Measurements from ENCODE around the gene UQCRQ. TPM values are rescaled to one million over a fixed set of nuclear protein-coding genes. Genes with fewer than 3 reads are reported as not detected.

Gene UQCRQ
- total and polyA plus RNA-seq, 7 experiments from 2014 or later, result 101 to 584 (median 115) TPM

- H3K4me1 Mint-ChIP-seq, result peaks cover 0 to 18% (median 12%) of the 10 kb centered on the region in 7 donors
- no peaks in the 10 kb centered on the region for H3K9me3 ChIP-seq (ENCODE audit: control insufficient read depth in 2 of 3, low read length in 3 of 3)
- H3K36me3 ChIP-seq (ENCODE audit: control insufficient read depth in 2 of 3, insufficient read depth in 3 of 3, low read length in 3 of 3), result no peaks in the 10 kb centered on the region
- H3K9me3 Mint-ChIP-seq, result peaks cover 0 to 2% (median 0%) of the 10 kb centered on the region in 11 donors
- H3K4me3 Mint-ChIP-seq, result peak overlapping the region; percentile 57 to 85 (median 76)
- ATAC-seq, result no peak
- H3K36me3 Mint-ChIP-seq, result no peaks in the 10 kb centered on the region
- peaks cover 32 to 56% (median 40%) of the 10 kb centered on the region in 5 donors for H3K27me3 Mint-ChIP-seq
- no peak overlapping the region for H3K4me3 ChIP-seq (ENCODE audit: low read length)
- intact Hi-C loops (cut with micrococcal nuclease), result loop anchor here (2.0 to 5.0 kb wide), 3 partner anchors 36 to 1041 kb away; partner anchors contain the start of genes GDF9 (in 2 of the 2) and UQCRQ (in 2 of the 2)
- peak overlapping the region in 1 of 9 donors; percentile 63 for H3K27ac Mint-ChIP-seq
- H3K27ac ChIP-seq (ENCODE audit: low read depth, low read length), result no peak overlapping the region
- ChIA-PET POLR2A (no interaction called here), CTCF (no interaction called here)
- DNase-seq, result no peak
- H3K27me3 ChIP-seq (ENCODE audit: control insufficient read depth in 2 of 2, insufficient read depth in 2 of 2, low read length in 2 of 2), result peaks cover 0 to 5% of the 10 kb centered on the region in 2 donors
- no peaks in the 10 kb centered on the region for H3K4me1 ChIP-seq (ENCODE audit: control insufficient read depth in 2 of 2, insufficient read depth in 2 of 2, low read length in 2 of 2)
Measured at GRCh38 chr5:132831095-132831860, 35.2 kb upstream of the UQCRQ start.

GRCh38 chr5:132832612-132833011 lies 33.8 kb upstream of the UQCRQ start:
- ChIA-PET POLR2A (no interaction called here), CTCF (interaction anchor here (0.7 kb wide), 2 partner anchors 23 to 33 kb away, joined by 3 to 4 read pairs; no protein-coding TSS in a partner anchor)
- intact Hi-C loops (cut with micrococcal nuclease), result loop anchor here in 1 of 2 donors (5.0 kb wide), 2 partner anchors 35 to 1040 kb away; partner anchors contain the start of genes GDF9 and UQCRQ
- Mint-ChIP-seq H3K36me3 (no peaks in the 10 kb centered on the region), H3K4me3 (peak overlapping the region in 3 of 10 donors; percentile 33 to 67 (median 43)), H3K27me3 (peaks cover 18 to 43% (median 26%) of the 10 kb centered on the region in 5 donors), H3K9me3 (peaks cover 0 to 2% (median 0%) of the 10 kb centered on the region in 11 donors), H3K4me1 (peaks cover 0 to 18% (median 12%) of the 10 kb centered on the region in 7 donors), H3K27ac (no peak overlapping the region)
- DNase-seq (no peak), ATAC-seq (no peak)
- Histone ChIP-seq H3K9me3 (ENCODE audit: control insufficient read depth in 2 of 3, low read length in 3 of 3) (no peaks in the 10 kb centered on the region), H3K36me3 (ENCODE audit: control insufficient read depth in 2 of 3, insufficient read depth in 3 of 3, low read length in 3 of 3) (no peaks in the 10 kb centered on the region), H3K4me3 (ENCODE audit: low read length) (no peak overlapping the region), H3K27me3 (ENCODE audit: control insufficient read depth in 2 of 2, insufficient read depth in 2 of 2, low read length in 2 of 2) (peaks cover 0 to 3% of the 10 kb centered on the region in 2 donors), H3K4me1 (ENCODE audit: control insufficient read depth in 2 of 2, insufficient read depth in 2 of 2, low read length in 2 of 2) (no peaks in the 10 kb centered on the region), H3K27ac (ENCODE audit: low read depth, low read length) (no peak overlapping the region)

- Histone ChIP-seq H3K27me3 (ENCODE audit: control insufficient read depth in 2 of 2, insufficient read depth in 2 of 2, low read length in 2 of 2) (peaks cover 0 to 3% of the 10 kb centered on the region in 2 donors), H3K4me1 (ENCODE audit: control insufficient read depth in 2 of 2, insufficient read depth in 2 of 2, low read length in 2 of 2) (no peaks in the 10 kb centered on the region), H3K36me3 (ENCODE audit: control insufficient read depth in 2 of 3, insufficient read depth in 3 of 3, low read length in 3 of 3) (no peaks in the 10 kb centered on the region), H3K9me3 (ENCODE audit: control insufficient read depth in 2 of 3, low read length in 3 of 3) (no peaks in the 10 kb centered on the region), H3K4me3 (ENCODE audit: low read length) (no peak overlapping the region), H3K27ac (ENCODE audit: low read depth, low read length) (no peak overlapping the region)
- peaks cover 0 to 2% (median 0%) of the 10 kb centered on the region in 11 donors for H3K9me3 Mint-ChIP-seq
- no peak overlapping the region for H3K4me3 Mint-ChIP-seq
- intact Hi-C loops (cut with micrococcal nuclease), result loop anchor here in 1 of 2 donors (5.0 kb wide), 2 partner anchors 33 to 1038 kb away; partner anchors contain the start of genes GDF9 and UQCRQ
- ChIA-PET POLR2A (interaction anchor here (0.6 kb wide), 2 partner anchors 71 to 429 kb away, joined by 5 to 6 read pairs; no protein-coding TSS in a partner anchor), CTCF (interaction anchor here (0.6 to 2.2 kb wide), 2 partner anchors 10 to 482 kb away, joined by 3 to 5 read pairs; no protein-coding TSS in a partner anchor)
- no peak for DNase-seq
- peaks cover 14 to 30% (median 19%) of the 10 kb centered on the region in 5 donors for H3K27me3 Mint-ChIP-seq
- no peak for ATAC-seq
- H3K36me3 Mint-ChIP-seq, result no peaks in the 10 kb centered on the region
- H3K4me1 Mint-ChIP-seq, result peaks cover 0 to 17% (median 12%) of the 10 kb centered on the region in 7 donors
- H3K27ac Mint-ChIP-seq, result no peak overlapping the region
Measured at GRCh38 chr5:132834057-132834456, 32.4 kb upstream of the UQCRQ start.

- POLR2A ChIA-PET, result no interaction called here
- Histone ChIP-seq H3K9me3 (ENCODE audit: control insufficient read depth in 2 of 3, low read length in 3 of 3) (no peaks in the 10 kb centered on the region), H3K4me3 (ENCODE audit: low read length) (no peak overlapping the region), H3K27ac (ENCODE audit: low read depth, low read length) (no peak overlapping the region), H3K36me3 (ENCODE audit: control insufficient read depth in 2 of 3, insufficient read depth in 3 of 3, low read length in 3 of 3) (no peaks in the 10 kb centered on the region), H3K27me3 (ENCODE audit: control insufficient read depth in 2 of 2, insufficient read depth in 2 of 2, low read length in 2 of 2) (no peaks in the 10 kb centered on the region), H3K4me1 (ENCODE audit: control insufficient read depth in 2 of 2, insufficient read depth in 2 of 2, low read length in 2 of 2) (no peaks in the 10 kb centered on the region)
- H3K36me3 Mint-ChIP-seq, result no peaks in the 10 kb centered on the region
- peak overlapping the region in 1 of 9 donors; percentile 55 for H3K27ac Mint-ChIP-seq
- no peak overlapping the region for H3K4me3 Mint-ChIP-seq
- peaks cover 0 to 2% (median 0%) of the 10 kb centered on the region in 11 donors for H3K9me3 Mint-ChIP-seq
- ATAC-seq (no peak), DNase-seq (no peak)
- intact Hi-C loops (cut with micrococcal nuclease), result no loop called here
- peaks cover 0 to 7% (median 0%) of the 10 kb centered on the region in 7 donors for H3K4me1 Mint-ChIP-seq
- peaks cover 0 to 11% (median 5%) of the 10 kb centered on the region in 5 donors for H3K27me3 Mint-ChIP-seq
- CTCF ChIA-PET, result no interaction called here
Measured at GRCh38 chr5:132836852-132837251, 29.6 kb upstream of the UQCRQ start.

GRCh38 chr5:132837868-132838267 lies 28.6 kb upstream of the UQCRQ start:
- Histone ChIP-seq H3K36me3 (ENCODE audit: control insufficient read depth in 2 of 3, insufficient read depth in 3 of 3, low read length in 3 of 3) (no peaks in the 10 kb centered on the region), H3K27ac (ENCODE audit: low read depth, low read length) (no peak overlapping the region), H3K27me3 (ENCODE audit: control insufficient read depth in 2 of 2, insufficient read depth in 2 of 2, low read length in 2 of 2) (no peaks in the 10 kb centered on the region), H3K4me1 (ENCODE audit: control insufficient read depth in 2 of 2, insufficient read depth in 2 of 2, low read length in 2 of 2) (no peaks in the 10 kb centered on the region), H3K9me3 (ENCODE audit: control insufficient read depth in 2 of 3, low read length in 3 of 3) (no peaks in the 10 kb centered on the region), H3K4me3 (ENCODE audit: low read length) (no peak overlapping the region)
- ChIA-PET CTCF (no interaction called here), POLR2A (no interaction called here)
- H3K4me1 Mint-ChIP-seq, result peaks cover 0 to 3% (median 0%) of the 10 kb centered on the region in 7 donors
- no peak for ATAC-seq
- H3K27ac Mint-ChIP-seq, result no peak overlapping the region
- peaks cover 0 to 2% (median 0%) of the 10 kb centered on the region in 11 donors for H3K9me3 Mint-ChIP-seq
- H3K27me3 Mint-ChIP-seq, result peaks cover 0 to 7% (median under 1%) of the 10 kb centered on the region in 5 donors
- intact Hi-C loops (cut with micrococcal nuclease), result no loop called here
- H3K4me3 Mint-ChIP-seq, result no peak overlapping the region
- no peak for DNase-seq
- H3K36me3 Mint-ChIP-seq, result no peaks in the 10 kb centered on the region

- DNase-seq (no peak), ATAC-seq (no peak)
- POLR2A ChIA-PET, result no interaction called here
- Mint-ChIP-seq H3K27ac (no peak overlapping the region), H3K36me3 (no peaks in the 10 kb centered on the region), H3K9me3 (peaks cover 0 to 2% (median 0%) of the 10 kb centered on the region in 11 donors), H3K4me1 (peaks cover 0 to 3% (median 0%) of the 10 kb centered on the region in 7 donors), H3K4me3 (no peak overlapping the region), H3K27me3 (peaks cover 0 to 5% (median 0%) of the 10 kb centered on the region in 5 donors)
- Histone ChIP-seq H3K4me1 (ENCODE audit: control insufficient read depth in 2 of 2, insufficient read depth in 2 of 2, low read length in 2 of 2) (no peaks in the 10 kb centered on the region), H3K9me3 (ENCODE audit: control insufficient read depth in 2 of 3, low read length in 3 of 3) (no peaks in the 10 kb centered on the region), H3K4me3 (ENCODE audit: low read length) (no peak overlapping the region), H3K27ac (ENCODE audit: low read depth, low read length) (no peak overlapping the region), H3K27me3 (ENCODE audit: control insufficient read depth in 2 of 2, insufficient read depth in 2 of 2, low read length in 2 of 2) (no peaks in the 10 kb centered on the region), H3K36me3 (ENCODE audit: control insufficient read depth in 2 of 3, insufficient read depth in 3 of 3, low read length in 3 of 3) (no peaks in the 10 kb centered on the region)
- intact Hi-C loops (cut with micrococcal nuclease), result no loop called here
- CTCF ChIA-PET, result no interaction called here
Measured at GRCh38 chr5:132838516-132839282, 27.7 kb upstream of the UQCRQ start.
